Type B pancreatic cell (in vitro differentiated cells): ENCODE results near the gene FOXL1. TPM values are rescaled to one million over a fixed set of nuclear protein-coding genes. Genes with fewer than 3 reads are reported as not detected.

ENCODE experiments used
- DNase-seq: peaks from one replicate; pipeline ENCODE4 v3.0.0; 2021; ENCODE audit warnings: mixed read lengths; ENCODE audit not compliant: unreplicated experiment; ENCODE audit errors: extremely low spot score
- H3K27ac Mint-ChIP-seq: 2 replicates; pipeline ENCODE4 v1.8.0; 2021; ENCODE audit warnings: mild to moderate bottlenecking, mixed read lengths
- H3K27me3 Mint-ChIP-seq: 2 replicates; pipeline ENCODE4 v1.8.0; 2021; ENCODE audit warnings: mixed read lengths
- H3K36me3 Mint-ChIP-seq: 2 replicates; pipeline ENCODE4 v1.8.0; 2021; ENCODE audit warnings: mixed read lengths
- H3K4me1 Mint-ChIP-seq: one replicate; pipeline ENCODE4 v1.8.0; 2021; ENCODE audit warnings: mixed read lengths; ENCODE audit not compliant: unreplicated experiment
- H3K4me3 Mint-ChIP-seq: 2 replicates; pipeline ENCODE4 v1.8.0; 2021; ENCODE audit warnings: mild to moderate bottlenecking, mixed read lengths
- H3K9me3 Mint-ChIP-seq: 2 replicates; pipeline ENCODE4 v1.8.0; 2021; ENCODE audit warnings: mixed read lengths
- total RNA-seq: library from RNA; stranded (reverse); gene quantifications from 2 replicates; pipeline ENCODE4 v1.2.1, GENCODE V29; 2021; ENCODE audit warnings: low replicate concordance
- TF ChIP-seq, protein P1 (sequence below): fragments of 200-600 bp; sonication (generic); conservative IDR thresholded peaks from 2 replicates; pipeline ENCODE4 v1.5.0; 2021; ENCODE audit warnings: antibody characterized with exemption, mild to moderate bottlenecking

The FOXL1 gene
- total RNA-seq, 1 donor from 2014 or later = 2.2 TPM

DNA sequence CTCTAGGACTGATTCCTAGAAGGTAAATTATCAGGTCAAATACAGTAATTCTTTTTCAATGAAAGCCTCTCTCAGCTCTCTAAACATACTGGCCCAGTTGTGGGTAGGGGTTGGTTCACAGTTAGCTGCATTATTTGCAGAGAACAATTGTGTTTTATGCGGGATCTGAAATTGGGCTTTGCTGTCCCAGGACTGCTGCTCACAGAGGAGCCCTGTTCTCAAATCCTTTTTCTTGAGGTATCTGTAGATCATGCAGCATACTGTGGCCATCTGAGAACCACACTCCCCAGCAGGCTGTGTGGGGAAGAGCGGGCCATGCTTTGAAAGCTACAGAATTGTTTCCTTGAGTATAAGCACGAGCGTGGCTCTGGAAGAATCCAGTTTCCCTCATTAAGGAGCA is 40.9 kb upstream of the FOXL1 start:
- H3K27me3 Mint-ChIP-seq = no peaks in the 10 kb centered on the region
- no peak overlapping the region for H3K4me3 Mint-ChIP-seq
- no peak overlapping the region for H3K27ac Mint-ChIP-seq
- no peaks in the 10 kb centered on the region for H3K36me3 Mint-ChIP-seq
- H3K4me1 Mint-ChIP-seq = no peaks in the 10 kb centered on the region
- no peaks in the 10 kb centered on the region for H3K9me3 Mint-ChIP-seq
- DNase-seq = no peak
- TF ChIP-seq, protein P1, sequence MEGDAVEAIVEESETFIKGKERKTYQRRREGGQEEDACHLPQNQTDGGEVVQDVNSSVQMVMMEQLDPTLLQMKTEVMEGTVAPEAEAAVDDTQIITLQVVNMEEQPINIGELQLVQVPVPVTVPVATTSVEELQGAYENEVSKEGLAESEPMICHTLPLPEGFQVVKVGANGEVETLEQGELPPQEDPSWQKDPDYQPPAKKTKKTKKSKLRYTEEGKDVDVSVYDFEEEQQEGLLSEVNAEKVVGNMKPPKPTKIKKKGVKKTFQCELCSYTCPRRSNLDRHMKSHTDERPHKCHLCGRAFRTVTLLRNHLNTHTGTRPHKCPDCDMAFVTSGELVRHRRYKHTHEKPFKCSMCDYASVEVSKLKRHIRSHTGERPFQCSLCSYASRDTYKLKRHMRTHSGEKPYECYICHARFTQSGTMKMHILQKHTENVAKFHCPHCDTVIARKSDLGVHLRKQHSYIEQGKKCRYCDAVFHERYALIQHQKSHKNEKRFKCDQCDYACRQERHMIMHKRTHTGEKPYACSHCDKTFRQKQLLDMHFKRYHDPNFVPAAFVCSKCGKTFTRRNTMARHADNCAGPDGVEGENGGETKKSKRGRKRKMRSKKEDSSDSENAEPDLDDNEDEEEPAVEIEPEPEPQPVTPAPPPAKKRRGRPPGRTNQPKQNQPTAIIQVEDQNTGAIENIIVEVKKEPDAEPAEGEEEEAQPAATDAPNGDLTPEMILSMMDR = no peak

DNA sequence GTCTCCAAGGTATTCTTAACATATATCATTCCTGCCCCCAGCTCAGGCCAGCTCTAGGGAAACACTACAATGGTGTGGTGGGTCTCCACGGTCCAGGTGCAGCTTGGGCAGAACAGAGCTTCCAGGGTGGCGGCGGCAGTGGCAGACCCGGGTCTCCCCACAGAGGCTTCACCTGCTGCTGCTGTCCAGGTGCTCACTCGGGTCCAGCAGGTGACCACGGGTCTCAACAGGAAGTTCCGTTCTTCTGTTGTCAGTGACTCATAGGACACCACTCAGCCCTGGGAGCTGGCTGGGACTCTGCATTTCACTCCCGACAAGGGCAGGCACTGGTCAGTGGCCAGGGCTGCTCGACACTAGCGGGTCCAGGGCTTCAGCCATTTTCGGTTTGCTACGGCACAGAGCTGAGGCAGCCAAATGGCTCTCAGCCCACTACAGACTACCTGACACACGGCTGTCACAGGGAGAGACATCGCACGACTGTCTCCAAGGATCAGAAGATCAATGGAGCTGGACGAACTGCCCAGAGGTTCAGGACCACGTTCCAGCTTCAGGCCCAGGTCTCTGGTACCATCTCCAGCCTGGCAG is 40.1 kb upstream of the FOXL1 start:
- Mint-ChIP-seq H3K9me3 (no peaks in the 10 kb centered on the region), H3K4me1 (no peaks in the 10 kb centered on the region), H3K27ac (no peak overlapping the region), H3K4me3 (no peak overlapping the region), H3K27me3 (no peaks in the 10 kb centered on the region), H3K36me3 (no peaks in the 10 kb centered on the region)
- no peak for DNase-seq
- TF ChIP-seq, protein P1 = no peak

DNA sequence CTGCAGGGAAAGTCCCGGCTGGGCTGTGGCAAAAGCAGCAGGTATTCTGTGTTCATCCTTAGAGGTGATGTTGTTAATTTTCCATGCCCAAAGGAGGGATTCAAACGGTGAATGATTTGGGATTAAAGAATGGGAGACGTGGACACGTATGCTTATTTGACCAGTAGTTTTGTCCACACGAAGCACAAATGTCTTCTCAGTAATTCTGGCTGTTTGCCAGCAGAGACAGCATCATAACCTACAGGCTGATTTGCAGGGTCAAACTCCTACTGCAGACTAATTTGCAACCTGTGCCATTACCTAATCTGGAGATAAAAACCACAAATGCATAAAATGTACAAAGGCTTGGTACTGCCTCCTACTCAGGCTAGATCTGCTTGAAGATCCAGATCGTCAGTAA is 37.5 kb upstream of the FOXL1 start:
- Mint-ChIP-seq H3K4me1 (no peaks in the 10 kb centered on the region), H3K27me3 (no peaks in the 10 kb centered on the region), H3K27ac (no peak overlapping the region), H3K36me3 (peaks cover 6% of the 10 kb centered on the region), H3K4me3 (no peak overlapping the region), H3K9me3 (no peaks in the 10 kb centered on the region)
- no peak for DNase-seq
- TF ChIP-seq, protein P1 = no peak

DNA sequence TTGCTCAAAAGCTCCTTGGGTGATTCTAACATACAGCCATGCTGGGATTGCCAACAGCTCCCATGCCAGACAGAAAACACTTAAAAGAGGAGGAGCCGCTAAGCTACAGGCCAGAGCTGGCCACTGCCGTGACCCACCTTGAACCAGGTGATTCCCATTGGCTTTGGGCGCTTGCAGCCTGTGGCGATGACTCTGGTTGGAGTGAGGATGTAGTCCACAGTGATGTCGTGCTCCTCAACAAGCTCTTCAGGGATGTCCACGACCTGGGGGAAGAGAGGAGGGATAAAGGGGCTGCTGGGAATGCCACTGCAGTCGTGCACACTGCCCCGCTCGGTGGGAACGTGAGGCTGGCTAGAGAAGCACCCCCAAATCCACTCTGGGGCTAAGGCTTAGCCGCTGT is 36.8 kb upstream of the FOXL1 start:
- Mint-ChIP-seq H3K4me3 (no peak overlapping the region), H3K4me1 (no peaks in the 10 kb centered on the region), H3K36me3 (peaks cover 6% of the 10 kb centered on the region), H3K27me3 (peaks cover 2% of the 10 kb centered on the region), H3K27ac (no peak overlapping the region), H3K9me3 (no peaks in the 10 kb centered on the region)
- no peak for DNase-seq
- TF ChIP-seq, protein P1 = no peak

DNA sequence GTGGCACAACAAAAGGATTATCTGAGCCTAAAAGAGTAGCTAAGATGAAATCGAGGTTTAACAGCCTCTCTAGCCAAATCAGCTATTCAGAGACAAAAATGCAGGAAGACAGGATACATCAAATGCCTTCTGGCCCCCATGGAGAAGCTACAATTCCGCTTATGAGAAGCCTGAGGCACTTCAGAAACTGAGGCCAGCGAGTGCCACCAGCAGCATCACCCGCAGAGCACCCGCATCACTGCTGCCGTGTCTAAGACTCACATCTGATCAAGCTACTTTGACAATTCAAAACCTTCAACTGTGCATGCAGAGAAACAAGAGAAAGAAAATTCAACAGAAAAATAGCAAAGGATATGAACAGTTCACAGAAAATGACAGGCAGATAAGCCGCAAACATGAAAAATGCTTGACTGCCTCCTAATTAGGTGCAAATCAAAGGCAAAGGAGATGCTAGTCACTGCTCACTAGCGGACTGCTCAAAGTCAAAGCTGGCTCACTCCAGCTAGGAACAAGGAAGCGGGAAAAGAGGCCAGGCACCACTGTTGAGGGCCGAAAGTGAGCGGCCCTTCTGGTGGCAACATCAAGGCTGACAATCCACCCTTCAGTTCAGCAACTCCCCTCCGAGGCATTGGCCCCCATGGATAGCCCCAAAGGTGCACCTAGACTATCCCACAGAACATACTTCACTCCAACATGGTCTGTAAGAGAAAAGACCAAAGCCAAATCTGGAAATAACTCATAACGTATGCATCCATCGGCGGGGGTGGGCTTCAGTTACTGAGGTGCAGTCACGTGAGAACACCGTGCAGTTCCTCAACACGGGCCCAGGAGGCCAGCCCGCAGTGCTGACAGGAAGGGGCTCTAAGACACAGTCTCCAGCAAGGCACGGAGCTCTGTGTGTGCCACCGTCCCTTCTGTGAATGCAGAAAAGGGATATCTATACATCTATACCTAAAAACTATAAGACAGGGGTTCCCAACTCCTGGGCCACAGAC is 35.3 kb upstream of the FOXL1 start:
- no peak overlapping the region for H3K27ac Mint-ChIP-seq
- no peaks in the 10 kb centered on the region for H3K4me1 Mint-ChIP-seq
- DNase-seq = no peak
- H3K36me3 Mint-ChIP-seq = peaks cover 6% of the 10 kb centered on the region
- TF ChIP-seq, protein P1 = no peak
- peaks cover 4% of the 10 kb centered on the region for H3K27me3 Mint-ChIP-seq
- no peak overlapping the region for H3K4me3 Mint-ChIP-seq
- no peaks in the 10 kb centered on the region for H3K9me3 Mint-ChIP-seq
